DOHH2 (cell line): Measurements from ENCODE around the gene SLC25A42.

Experiments used
- H3F3A ChIP-seq: fragments of 200-600 bp; sonication (generic), shearing (Covaris generic); 2 replicates; pipeline ENCODE4 v1.6.0; 2016; ENCODE audit warnings: antibody characterized with exemption, mild to moderate bottlenecking; ENCODE audit not compliant: control insufficient read depth, insufficient read depth
- H3K27ac ChIP-seq: fragments of 200-600 bp; sonication (generic); 2 replicates; pipeline ENCODE4 v1.5.1; 2014; ENCODE audit warnings: low read depth, mild to moderate bottlenecking, low read length, moderate library complexity
- H3K27me3 ChIP-seq: fragments of 200-600 bp; sonication (generic); 2 replicates; pipeline ENCODE4 v1.6.1; 2014; ENCODE audit warnings: mild to moderate bottlenecking, low read length, mixed read lengths; ENCODE audit not compliant: control insufficient read depth
- H3K36me3 ChIP-seq: fragments of 200-600 bp; sonication (generic); 2 replicates; pipeline ENCODE4 v1.6.1; 2014; ENCODE audit warnings: mild to moderate bottlenecking, low read length, moderate library complexity, mixed read lengths; ENCODE audit not compliant: control insufficient read depth
- H3K4me1 ChIP-seq: fragments of 200-600 bp; sonication (generic); 2 replicates; pipeline ENCODE4 v1.6.1; 2014; ENCODE audit warnings: mild to moderate bottlenecking, low read length, mixed read lengths; ENCODE audit not compliant: control insufficient read depth
- H3K4me2 ChIP-seq: fragments of 200-600 bp; sonication (generic); 2 replicates; pipeline ENCODE4 v1.6.0; 2014; ENCODE audit warnings: mild to moderate bottlenecking, low read length, moderate library complexity
- H3K4me3 ChIP-seq: fragments of 200-600 bp; sonication (generic); 2 replicates; pipeline ENCODE4 v1.5.1; 2014; ENCODE audit warnings: mild to moderate bottlenecking, low read length, mixed read lengths
- H3K79me2 ChIP-seq: fragments of 200-600 bp; sonication (generic); 2 replicates; pipeline ENCODE4 v1.6.1; 2014; ENCODE audit warnings: mild to moderate bottlenecking, low read length, mixed read lengths; ENCODE audit not compliant: control insufficient read depth
- H3K9me2 ChIP-seq: fragments of 200-600 bp; sonication (generic); replicated peaks from 2 replicates; pipeline ENCODE4 v1.6.1; 2014; ENCODE audit warnings: mild to moderate bottlenecking, low read length, mixed read lengths; ENCODE audit not compliant: control insufficient read depth
- H3K9me3 ChIP-seq: fragments of 200-600 bp; sonication (generic); 2 replicates; pipeline ENCODE4 v1.6.1; 2014; ENCODE audit warnings: antibody characterized with exemption, low read length, mixed read lengths; ENCODE audit not compliant: control insufficient read depth, insufficient read depth
- H4K20me1 ChIP-seq: fragments of 200-600 bp; sonication (generic); 2 replicates; pipeline ENCODE4 v1.6.0; 2014; ENCODE audit warnings: low read depth, mild to moderate bottlenecking, antibody characterized with exemption, low read length, moderate library complexity; ENCODE audit not compliant: control insufficient read depth, insufficient read depth
- CTCF ChIP-seq: fragments of 200-600 bp; sonication (generic); IDR thresholded peaks from one replicate; pipeline ENCODE4 v1.5.1; 2014; ENCODE audit warnings: antibody characterized with exemption, mild to moderate bottlenecking, low read depth, low read length; ENCODE audit not compliant: poor library complexity, severe bottlenecking
- EZH2phosphoT487 ChIP-seq: fragments of 200-600 bp; sonication (generic); IDR thresholded peaks from 2 replicates; pipeline ENCODE4 v1.6.1; 2017; ENCODE audit warnings: borderline replicate concordance, mild to moderate bottlenecking, antibody characterized with exemption, low read length, moderate library complexity, mixed read lengths

Gene SLC25A42

GRCh38 chr19:19120308-19121231 lies 56.8 kb downstream of the SLC25A42 start:
- TF ChIP-seq EZH2phosphoT487 (no peak), CTCF (no peak)
- H4K20me1 ChIP-seq: no peaks in the 10 kb centered on the region
- H3K36me3 ChIP-seq: peaks cover 40% of the 10 kb centered on the region
- peaks cover 6% of the 10 kb centered on the region; the same call in 1 of the 2 replicates for H3K9me3 ChIP-seq
- H3K9me2 ChIP-seq: no peaks in the 10 kb centered on the region
- no peak overlapping the region for H3K27ac ChIP-seq
- H3K4me3 ChIP-seq: no peak overlapping the region
- H3K79me2 ChIP-seq: no peaks in the 10 kb centered on the region
- H3K4me1 ChIP-seq: no peaks in the 10 kb centered on the region
- no peaks in the 10 kb centered on the region for H3K27me3 ChIP-seq
- no peak overlapping the region for H3K4me2 ChIP-seq
- 0 out of 2 replicates have a peak, but pooled peaks cover 3% of the 10 kb centered on the region for H3F3A ChIP-seq

GRCh38 chr19:19121371-19121770 lies 57.6 kb downstream of the SLC25A42 start:
- Histone ChIP-seq H3K27me3 (no peaks in the 10 kb centered on the region), H3K36me3 (peaks cover 40% of the 10 kb centered on the region), H4K20me1 (no peaks in the 10 kb centered on the region), H3K4me3 (no peak overlapping the region), H3K4me2 (no peak overlapping the region), H3K9me3 (peaks cover 6% of the 10 kb centered on the region; the same call in 1 of the 2 replicates), H3K4me1 (no peaks in the 10 kb centered on the region), H3K79me2 (no peaks in the 10 kb centered on the region), H3K27ac (no peak overlapping the region), H3K9me2 (no peaks in the 10 kb centered on the region), H3F3A (0 out of 2 replicates have a peak, but pooled peaks cover 3% of the 10 kb centered on the region)
- no peak for TF ChIP-seq EZH2phosphoT487
- no peak for TF ChIP-seq CTCF

- H3K9me3 ChIP-seq: peaks cover 6% of the 10 kb centered on the region; the same call in 1 of the 2 replicates
- H3K79me2 ChIP-seq: no peaks in the 10 kb centered on the region
- TF ChIP-seq EZH2phosphoT487 (no peak), CTCF (no peak)
- peaks cover 40% of the 10 kb centered on the region for H3K36me3 ChIP-seq
- H4K20me1 ChIP-seq: no peaks in the 10 kb centered on the region
- H3K27me3 ChIP-seq: no peaks in the 10 kb centered on the region
- H3F3A ChIP-seq: 0 out of 2 replicates have a peak, but pooled peaks cover 3% of the 10 kb centered on the region
- H3K27ac ChIP-seq: no peak overlapping the region
- no peak overlapping the region for H3K4me3 ChIP-seq
- no peak overlapping the region for H3K4me2 ChIP-seq
- H3K9me2 ChIP-seq: no peaks in the 10 kb centered on the region
- H3K4me1 ChIP-seq: no peaks in the 10 kb centered on the region
Measured at GRCh38 chr19:19122902-19123301, 59.1 kb downstream of the SLC25A42 start.
